Loucy (cell line): ENCODE results near the gene DVL2.

Source experiments
- EZH2phosphoT487 ChIP-seq: fragments of 200-600 bp; IDR thresholded peaks from 2 replicates; pipeline ENCODE4 v1.6.1; 2018; ENCODE audit warnings: antibody characterized with exemption, mild to moderate bottlenecking, moderate library complexity, borderline replicate concordance
- TF ChIP-seq, protein P1 (sequence below): fragments of 200-600 bp; sonication (generic); conservative IDR thresholded peaks from 2 replicates; pipeline ENCODE4 v1.5.1; 2014; ENCODE audit warnings: mild to moderate bottlenecking, antibody characterized with exemption, low read length

- TF ChIP-seq, protein P1, sequence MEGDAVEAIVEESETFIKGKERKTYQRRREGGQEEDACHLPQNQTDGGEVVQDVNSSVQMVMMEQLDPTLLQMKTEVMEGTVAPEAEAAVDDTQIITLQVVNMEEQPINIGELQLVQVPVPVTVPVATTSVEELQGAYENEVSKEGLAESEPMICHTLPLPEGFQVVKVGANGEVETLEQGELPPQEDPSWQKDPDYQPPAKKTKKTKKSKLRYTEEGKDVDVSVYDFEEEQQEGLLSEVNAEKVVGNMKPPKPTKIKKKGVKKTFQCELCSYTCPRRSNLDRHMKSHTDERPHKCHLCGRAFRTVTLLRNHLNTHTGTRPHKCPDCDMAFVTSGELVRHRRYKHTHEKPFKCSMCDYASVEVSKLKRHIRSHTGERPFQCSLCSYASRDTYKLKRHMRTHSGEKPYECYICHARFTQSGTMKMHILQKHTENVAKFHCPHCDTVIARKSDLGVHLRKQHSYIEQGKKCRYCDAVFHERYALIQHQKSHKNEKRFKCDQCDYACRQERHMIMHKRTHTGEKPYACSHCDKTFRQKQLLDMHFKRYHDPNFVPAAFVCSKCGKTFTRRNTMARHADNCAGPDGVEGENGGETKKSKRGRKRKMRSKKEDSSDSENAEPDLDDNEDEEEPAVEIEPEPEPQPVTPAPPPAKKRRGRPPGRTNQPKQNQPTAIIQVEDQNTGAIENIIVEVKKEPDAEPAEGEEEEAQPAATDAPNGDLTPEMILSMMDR: no peak
- TF ChIP-seq EZH2phosphoT487: no peak
Observed at GRCh38 chr17:7218166-7218565, 16.2 kb downstream of the DVL2 start.
